Activated CD8-positive, alpha-beta memory T cell treated with anti-CD3 and anti-CD28 coated beads, Interleukin-2, amount 50 U/mL, for 48 hours (primary cell): ENCODE results near the gene TDRD9.
A peak's percentile ranks its signal among the peaks of the same experiment; 100 is the strongest.
"Not testable (repeated sequence)": the region's sequence is repeated elsewhere in the genome, so short reads cannot be mapped to it uniquely, and the experiment has no call there.

ENCODE experiments used
- DNase-seq: peaks from one replicate; pipeline ENCODE4 v3.0.0-alpha.2; 2020

The TDRD9 gene

GRCh38 chr14:103891667-103892215, 36.5 kb upstream of the TDRD9 start:
- DNase-seq = no peak

DNA sequence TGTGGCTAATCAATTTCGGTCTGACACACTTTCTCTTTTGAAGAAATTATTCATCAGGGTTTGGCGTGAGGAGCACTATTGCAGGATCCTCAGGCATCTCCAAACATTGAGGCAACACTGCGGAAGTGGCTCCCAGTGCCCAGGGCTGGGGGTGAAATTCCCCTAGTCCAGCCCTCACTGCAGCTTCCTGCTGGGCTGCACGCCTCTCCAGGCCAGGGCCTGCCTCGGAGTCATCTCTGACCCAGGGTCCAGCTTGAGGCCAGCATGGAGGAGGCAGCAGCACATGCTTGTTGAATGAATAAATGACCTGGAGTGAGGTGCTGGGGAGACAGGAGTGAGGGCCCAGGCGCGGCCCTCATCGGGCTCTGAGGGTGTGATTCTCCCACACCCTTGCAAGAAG, 36.0 kb upstream of the TDRD9 start:
- DNase-seq = no peak

- no peak for DNase-seq
These were observed 34.1 kb upstream of the TDRD9 start for GRCh38 chr14:103894034-103894722.

DNA sequence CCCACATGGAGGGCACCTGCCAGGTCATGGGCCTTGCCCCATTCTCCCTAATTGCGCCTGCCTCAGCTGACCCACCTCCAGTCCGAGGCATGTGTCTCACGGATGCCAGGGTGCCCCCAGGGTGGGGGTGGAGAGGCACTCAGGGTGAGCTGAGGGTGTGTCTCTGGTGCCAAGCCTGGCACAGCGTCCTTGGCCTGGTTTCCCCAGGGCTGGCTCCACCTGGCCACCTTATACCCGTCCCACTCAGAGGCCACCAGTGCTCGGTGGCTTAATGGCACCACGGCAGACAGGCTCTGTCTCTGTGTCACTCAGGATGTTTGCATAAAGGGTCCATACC, 33.6 kb upstream of the TDRD9 start:
- no peak for DNase-seq

DNA sequence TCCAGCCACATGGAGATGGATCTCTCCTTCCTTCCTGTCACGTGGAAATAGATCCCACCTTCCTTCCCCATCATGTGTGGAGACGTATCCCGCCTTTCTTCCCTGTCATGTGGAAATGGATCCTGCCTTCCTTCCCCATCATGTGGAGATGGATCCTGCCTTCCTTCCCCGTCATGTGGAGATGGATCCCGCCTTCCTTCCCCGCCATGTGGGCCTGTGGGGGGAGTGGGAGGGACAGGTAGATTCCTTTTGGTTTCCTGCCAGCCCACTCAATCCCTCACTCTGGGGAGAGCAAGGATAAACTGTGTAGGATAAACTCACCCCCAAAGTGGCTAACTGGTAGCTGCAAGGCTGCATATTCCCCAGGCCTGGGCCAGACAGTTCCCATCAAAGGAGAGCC, 31.7 kb upstream of the TDRD9 start:
- DNase-seq = no peak

DNA sequence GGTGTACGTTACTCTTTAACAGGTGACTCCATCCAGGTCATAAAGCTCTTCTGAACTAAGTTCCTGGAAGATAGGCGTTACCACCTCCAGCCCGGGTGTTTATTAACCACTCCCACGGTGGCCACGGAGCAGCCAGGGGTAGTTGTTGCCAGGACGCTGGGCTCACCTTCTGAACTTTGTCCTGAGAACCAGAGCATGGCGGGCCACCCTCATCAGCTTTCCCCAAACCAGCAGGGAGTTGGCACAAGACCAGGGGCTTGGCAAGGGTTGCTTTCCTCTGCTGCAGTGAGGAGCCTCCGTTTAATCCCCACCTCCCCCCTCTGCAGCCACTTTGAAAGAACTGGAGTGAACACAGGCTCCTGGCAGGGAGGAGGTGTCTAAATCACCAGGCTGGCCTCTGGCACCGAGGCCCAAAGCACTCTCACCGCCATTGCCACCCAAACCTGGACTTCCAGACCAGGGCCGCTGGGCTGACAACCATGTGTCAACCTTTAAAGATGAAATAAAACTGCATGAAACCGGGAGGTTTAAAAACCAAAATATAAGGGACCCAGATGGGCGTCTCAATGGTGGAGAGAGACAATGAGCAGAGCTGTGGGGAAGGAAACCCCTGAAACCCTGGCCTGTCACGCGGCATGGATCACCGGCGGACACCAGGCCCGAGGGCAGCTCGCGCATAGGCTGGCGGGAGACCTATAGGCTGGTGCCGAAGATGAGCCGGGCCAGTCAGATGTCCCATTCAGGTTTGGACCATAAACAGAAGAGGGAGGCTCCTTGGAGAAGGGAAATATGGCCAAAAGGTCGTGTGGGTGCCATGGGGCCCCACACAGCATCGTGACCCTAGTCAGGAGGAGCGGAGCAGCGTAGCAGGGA, 30.9 kb upstream of the TDRD9 start:
- DNase-seq = no peak

DNA sequence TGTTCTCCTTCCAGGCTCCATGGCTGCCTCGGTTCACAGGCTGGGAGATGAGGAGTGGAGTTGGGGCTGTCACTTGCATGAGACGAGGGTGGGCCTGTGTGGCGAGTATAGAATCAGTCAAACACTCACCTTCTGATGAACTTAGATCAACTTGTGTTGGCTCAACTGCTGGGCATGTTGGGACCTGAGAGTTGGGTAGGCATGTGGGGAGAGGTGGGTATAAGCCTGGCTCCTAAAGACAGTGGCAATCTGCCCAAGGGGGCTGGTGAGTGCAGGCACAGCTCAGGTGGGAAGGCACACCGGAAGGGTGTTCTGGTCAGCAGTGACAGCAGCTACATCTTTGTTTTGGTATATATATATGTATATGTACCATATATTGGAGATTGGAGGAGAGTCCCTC, 30.1 kb upstream of the TDRD9 start:
- no peak for DNase-seq

- DNase-seq = no peak
These were observed 29.5 kb upstream of the TDRD9 start for GRCh38 chr14:103898711-103899110.

DNA sequence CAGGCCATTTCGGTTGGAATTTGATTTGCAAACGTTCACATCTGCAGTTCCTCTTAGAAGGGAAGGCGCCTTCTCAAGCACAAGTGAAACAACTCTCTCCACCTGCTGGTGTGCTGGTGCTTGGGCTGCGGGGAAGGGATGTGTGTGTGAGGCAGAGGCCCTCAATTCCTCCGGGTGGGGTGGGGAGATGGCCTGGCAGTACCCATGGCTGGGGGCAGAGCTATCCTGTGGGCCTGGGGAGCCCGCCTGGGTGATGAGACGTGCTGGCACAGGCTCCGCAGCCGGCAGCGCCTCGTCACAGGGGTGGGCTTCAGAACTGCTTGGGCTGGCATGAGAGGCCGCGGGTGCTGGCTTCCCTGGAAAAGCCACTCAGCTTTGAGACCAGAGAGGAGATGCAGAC, 28.9 kb upstream of the TDRD9 start:
- no peak for DNase-seq

GRCh38 chr14:103899833-103900232, 28.4 kb upstream of the TDRD9 start:
- DNase-seq = no peak

DNA sequence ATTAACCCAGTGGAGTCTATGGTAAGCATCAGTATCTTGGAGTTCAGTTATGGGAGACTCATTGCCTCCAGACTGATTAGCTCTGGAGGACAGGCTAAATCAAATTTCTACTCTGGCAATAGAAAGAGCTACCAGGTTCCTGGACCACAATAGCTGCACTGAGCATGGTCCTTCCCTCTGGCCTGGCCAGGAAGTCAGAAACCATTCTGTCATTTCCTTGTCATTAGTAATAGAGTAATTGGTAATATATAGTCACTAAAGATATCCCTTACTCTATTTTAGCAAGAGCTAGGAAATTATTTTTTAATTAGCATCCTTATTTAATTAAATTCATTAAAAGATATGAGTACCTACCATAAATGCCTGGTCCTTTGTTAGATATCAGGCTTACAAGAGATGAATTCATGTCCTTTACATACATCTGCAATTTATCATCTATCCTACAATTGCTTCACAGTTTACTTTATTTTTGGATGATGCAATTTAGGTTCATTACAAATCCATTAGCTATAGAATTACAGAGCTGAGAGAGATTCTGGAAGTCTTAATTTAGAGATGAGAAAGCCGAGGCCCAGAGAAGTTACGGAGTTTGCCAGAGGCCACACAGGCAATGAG, 23.7 kb upstream of the TDRD9 start:
- DNase-seq = no peak

DNA sequence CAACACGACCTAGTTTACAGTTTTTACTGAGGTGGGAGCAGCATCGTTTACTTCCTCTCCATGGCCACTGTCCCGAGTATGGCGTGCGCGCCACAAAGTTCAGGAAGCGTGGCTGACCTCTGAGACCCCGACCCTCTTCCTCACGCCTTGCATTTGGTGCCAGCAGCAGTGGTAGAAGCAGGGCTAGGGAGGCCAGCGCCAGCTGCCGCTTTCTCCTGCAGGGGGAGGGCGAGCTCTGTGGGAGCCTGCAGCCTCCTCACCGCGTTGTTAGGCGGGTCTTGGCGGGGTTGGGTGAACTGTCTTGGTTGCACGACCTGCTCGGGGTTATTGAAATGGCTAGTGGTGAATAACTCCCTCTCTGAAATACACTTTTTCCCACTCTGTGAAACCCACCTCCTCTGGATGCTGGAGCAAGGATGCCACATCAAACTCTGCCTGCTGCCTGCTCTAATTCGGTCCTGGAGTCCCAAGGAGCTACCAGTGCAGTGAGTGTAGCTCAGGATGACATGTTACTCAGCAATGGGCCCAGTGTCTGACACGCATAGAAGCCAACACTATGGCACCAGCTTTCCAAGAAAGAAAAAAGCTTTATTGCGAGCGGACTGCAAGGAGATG, 22.3 kb upstream of the TDRD9 start:
- DNase-seq = no peak

DNA sequence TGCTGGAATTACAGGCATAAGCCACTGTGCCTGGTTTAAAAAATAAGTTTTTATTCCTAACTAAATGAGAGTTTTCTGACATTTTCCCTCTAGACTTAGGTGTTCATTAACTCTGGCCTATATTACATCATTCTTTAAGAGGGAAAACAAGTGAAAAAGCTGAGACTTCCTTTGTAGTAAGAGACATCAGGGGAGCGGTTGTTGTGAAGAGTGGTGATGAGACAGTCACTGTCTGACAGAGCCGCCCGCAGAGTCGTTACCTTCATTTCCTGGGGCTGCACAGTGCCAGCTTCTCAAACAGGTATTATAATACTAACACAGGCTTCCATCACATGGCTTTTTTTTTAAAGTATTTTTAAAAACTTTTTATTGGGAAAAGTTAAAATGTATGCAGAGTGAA, 19.7 kb upstream of the TDRD9 start:
- no peak for DNase-seq

DNA sequence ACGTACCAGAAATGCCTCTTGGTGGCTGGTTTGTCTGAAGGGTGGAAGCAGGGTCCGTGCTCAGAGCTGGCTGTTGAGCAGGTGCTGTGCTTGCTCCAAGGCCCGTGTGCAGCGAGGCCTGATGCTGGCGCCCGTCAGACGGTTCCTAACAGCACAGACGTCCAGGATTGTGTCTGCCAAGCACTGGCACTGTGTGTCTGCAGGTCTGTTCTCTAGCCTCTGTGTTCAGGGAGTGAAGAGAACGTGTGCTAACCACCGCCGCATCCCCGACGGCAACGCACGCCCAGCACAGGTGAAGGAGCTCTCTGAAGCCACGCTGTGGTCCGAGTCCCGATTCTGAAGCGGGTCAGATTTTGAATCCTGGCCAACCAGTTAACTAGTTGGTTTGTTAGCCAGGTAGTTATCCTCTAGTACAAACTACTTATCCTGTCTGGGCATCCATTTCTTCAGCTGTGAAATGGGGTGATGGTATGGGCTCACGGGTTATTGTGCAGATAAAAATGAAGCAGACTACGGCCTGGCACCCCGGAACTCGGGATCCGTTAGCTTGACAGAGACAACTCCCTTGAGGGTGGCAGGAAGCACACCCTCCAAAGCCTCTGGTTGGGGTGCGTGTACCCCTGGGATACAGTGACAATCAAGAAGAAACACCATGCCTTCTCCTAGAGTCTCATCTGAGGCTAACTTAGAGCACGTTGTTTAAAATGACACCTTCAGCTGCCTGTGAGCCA, 18.6 kb upstream of the TDRD9 start:
- DNase-seq = no peak

- DNase-seq = peak; percentile 84
These were observed 17.9 kb upstream of the TDRD9 start for GRCh38 chr14:103910262-103910935.

DNA sequence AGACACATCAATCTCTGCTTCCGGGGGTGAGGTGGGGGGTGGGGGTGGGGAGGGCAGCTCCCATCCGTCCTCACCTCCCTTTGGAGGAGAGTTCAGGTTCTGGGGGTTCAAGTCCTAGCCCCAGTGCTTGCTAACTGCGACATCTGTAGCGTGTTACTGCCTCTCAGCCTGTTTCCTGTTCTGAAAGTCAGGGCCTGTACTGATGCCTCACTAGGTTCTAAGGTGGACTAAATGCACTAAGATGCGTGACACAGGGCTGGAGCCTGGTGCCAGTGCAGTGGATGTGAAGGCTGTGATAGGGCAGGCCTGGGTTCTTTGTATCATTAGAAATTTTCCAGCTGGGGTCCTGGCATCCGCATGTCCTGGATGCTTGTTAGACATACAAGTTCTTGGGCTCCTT, 17.3 kb upstream of the TDRD9 start:
- DNase-seq = no peak

GRCh38 chr14:103915616-103916015, 12.6 kb upstream of the TDRD9 start:
- DNase-seq = no peak

GRCh38 chr14:103916636-103917262, 11.5 kb upstream of the TDRD9 start:
- no peak for DNase-seq

DNA sequence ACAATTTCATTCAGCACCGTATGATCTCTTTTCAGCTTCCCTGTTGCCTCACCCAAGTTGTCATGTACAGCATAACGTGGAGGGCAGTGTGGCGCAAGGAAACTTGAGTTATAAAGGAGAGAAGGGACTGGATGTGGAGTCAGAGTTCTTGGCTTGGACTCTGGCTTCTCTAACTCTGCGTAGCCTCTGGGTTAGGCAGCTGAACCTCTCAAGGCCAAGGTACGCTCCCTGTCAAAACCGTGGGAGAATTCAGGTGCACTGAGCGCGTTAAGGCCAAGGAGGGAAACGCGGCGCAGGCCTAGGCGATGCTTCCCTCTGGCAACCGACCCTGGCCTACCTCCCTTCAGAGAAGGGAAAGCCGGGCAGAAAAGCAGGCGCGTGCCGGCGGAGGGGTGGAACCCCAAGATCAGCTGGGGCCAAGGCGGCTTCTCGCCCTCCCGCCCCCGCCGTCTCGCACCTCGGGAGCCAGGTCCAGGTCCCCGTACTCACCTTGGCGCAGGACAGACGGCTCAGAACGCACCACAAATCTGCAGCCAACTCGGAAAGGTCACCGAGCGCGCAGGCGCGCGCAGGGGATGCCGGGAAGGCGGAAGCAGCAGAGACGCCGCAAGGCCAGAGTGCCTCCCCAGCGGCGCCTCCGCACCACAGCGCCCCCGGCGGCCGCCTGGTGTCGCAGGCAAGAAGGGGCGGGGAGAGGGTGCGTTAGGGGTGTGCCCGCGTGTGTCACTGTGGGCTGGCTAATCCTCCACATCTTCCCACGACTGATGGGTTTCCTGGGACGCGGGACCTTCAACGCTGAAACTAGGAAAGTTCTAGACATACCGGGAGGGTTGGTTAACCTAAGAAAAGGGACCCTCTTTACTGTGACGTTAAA, 7.0 kb upstream of the TDRD9 start:
- peak; percentile 97 for DNase-seq

GRCh38 chr14:103921855-103922200, 6.4 kb upstream of the TDRD9 start:
- DNase-seq = not testable (repeated sequence)

GRCh38 chr14:103923863-103924262, 4.4 kb upstream of the TDRD9 start:
- DNase-seq = no peak
